ENCODE results near the gene ZNF593. TPM values are rescaled to one million over a fixed set of nuclear protein-coding genes. Genes with fewer than 3 reads are reported as not detected.

Gene ZNF593
- total RNA-seq, 1 donor from 2014 or later, result 3.3 TPM

GRCh38 chr1:26215246-26215645, 45.5 kb downstream of the ZNF593 start:
- Histone ChIP-seq H3K9me3 (ENCODE audit: low read depth) (no peaks in the 10 kb centered on the region), H3K27ac (no peak overlapping the region), H3K36me3 (no peaks in the 10 kb centered on the region), H3K27me3 (no peaks in the 10 kb centered on the region), H3K4me2 (no peak overlapping the region), H3F3A (ENCODE audit: low read depth) (no peaks in the 10 kb centered on the region), H3K79me2 (ENCODE audit: low read depth) (no peaks in the 10 kb centered on the region), H2AFZ (replicated peaks) (no peak overlapping the region), H3K4me1 (peaks cover 3% of the 10 kb centered on the region), H4K20me1 (ENCODE audit: low read depth) (no peaks in the 10 kb centered on the region), H3K9ac (no peak overlapping the region), H3K4me3 (no peak overlapping the region)
- Mint-ChIP-seq H3K9me3 (no peaks in the 10 kb centered on the region), H3K27ac (no peak overlapping the region), H3K27me3 (ENCODE audit: insufficient read depth, low read depth) (no peaks in the 10 kb centered on the region), H3K4me3 (no peak overlapping the region), H3K36me3 (no peaks in the 10 kb centered on the region), H3K4me1 (peaks cover 13% of the 10 kb centered on the region)
- TF ChIP-seq CTCF (IDR thresholded peaks at IDR 0.05), result no peak
- TF ChIP-seq EZH2 (IDR thresholded peaks at IDR 0.05), result no peak
- TF ChIP-seq EZH2phosphoT487 (IDR thresholded peaks at IDR 0.05), result no peak
- no peak for DNase-seq (ENCODE audit: low spot score)

- no peaks in the 10 kb centered on the region for H3K79me2 ChIP-seq (ENCODE audit: low read depth)
- no peak overlapping the region for H2AFZ ChIP-seq (replicated peaks)
- H3K4me3 ChIP-seq, result no peak overlapping the region
- H3K4me2 ChIP-seq, result no peak overlapping the region
- DNase-seq (ENCODE audit: low spot score), result no peak
- Mint-ChIP-seq H3K4me3 (no peak overlapping the region), H3K27me3 (ENCODE audit: insufficient read depth, low read depth) (peaks cover 4% of the 10 kb centered on the region), H3K27ac (no peak overlapping the region), H3K9me3 (no peaks in the 10 kb centered on the region), H3K4me1 (peaks cover 11% of the 10 kb centered on the region), H3K36me3 (no peaks in the 10 kb centered on the region)
- no peaks in the 10 kb centered on the region for H3K36me3 ChIP-seq
- no peaks in the 10 kb centered on the region for H3K9me3 ChIP-seq (ENCODE audit: low read depth)
- no peaks in the 10 kb centered on the region for H4K20me1 ChIP-seq (ENCODE audit: low read depth)
- TF ChIP-seq CTCF (IDR thresholded peaks at IDR 0.05), result no peak
- no peak for TF ChIP-seq EZH2 (IDR thresholded peaks at IDR 0.05)
- TF ChIP-seq EZH2phosphoT487 (IDR thresholded peaks at IDR 0.05), result no peak
- peaks cover 7% of the 10 kb centered on the region for H3K4me1 ChIP-seq
- peaks cover 15% of the 10 kb centered on the region for H3K27me3 ChIP-seq
- no peak overlapping the region for H3K27ac ChIP-seq
- H3F3A ChIP-seq (ENCODE audit: low read depth), result no peaks in the 10 kb centered on the region
- no peak overlapping the region for H3K9ac ChIP-seq
Measured at GRCh38 chr1:26218906-26219494, 49.3 kb downstream of the ZNF593 start.

Other genes with a start within 250 kb of the ZNF593 start
- gene PAFAH2, start 171.8 kb upstream of the ZNF593 start, total RNA-seq (ENCODE audit: low replicate concordance), result 16.6 and 18.2 TPM in 2 replicates
- gene EXTL1, start 148.1 kb upstream of the ZNF593 start, total RNA-seq (ENCODE audit: low replicate concordance), result 0.95 and 2.1 TPM in 2 replicates
- gene SLC30A2, start 123.8 kb upstream of the ZNF593 start, total RNA-seq (ENCODE audit: low replicate concordance), result not detected in 2 replicates
- not detected in 2 replicates for gene TRIM63, start 102.3 kb upstream of the ZNF593 start, total RNA-seq (ENCODE audit: low replicate concordance)
- gene PDIK1L, start 58.1 kb upstream of the ZNF593 start, total RNA-seq (ENCODE audit: low replicate concordance), result 11.0 and 12.0 TPM in 2 replicates
- 0.28 and 0.50 TPM in 2 replicates for gene FAM110D, start 10.8 kb upstream of the ZNF593 start, total RNA-seq (ENCODE audit: low replicate concordance)
- gene C1orf232, start 945 bp upstream of the ZNF593 start, total RNA-seq (ENCODE audit: low replicate concordance), result not detected in 2 replicates
- gene ZNF593OS, start 1.9 kb downstream of the ZNF593 start, total RNA-seq (ENCODE audit: low replicate concordance), result 0.67 and 2.1 TPM in 2 replicates
- gene CNKSR1, start 7.6 kb downstream of the ZNF593 start, total RNA-seq (ENCODE audit: low replicate concordance), result 7.8 and 13.0 TPM in 2 replicates
- 0.40 TPM in 1 of 2 replicates, not detected in the other for gene CATSPER4, start 20.7 kb downstream of the ZNF593 start, total RNA-seq (ENCODE audit: low replicate concordance)
- gene CEP85, start 64.3 kb downstream of the ZNF593 start, total RNA-seq (ENCODE audit: low replicate concordance), result 41.4 and 54.1 TPM in 2 replicates
- 15.6 and 41.9 TPM in 2 replicates for gene SH3BGRL3, start 110.2 kb downstream of the ZNF593 start, total RNA-seq (ENCODE audit: low replicate concordance)
- gene UBXN11, start 136.7 kb downstream of the ZNF593 start, total RNA-seq (ENCODE audit: low replicate concordance), result 5.9 and 10.2 TPM in 2 replicates
- 2.5 and 7.3 TPM in 2 replicates for gene CD52, start 148.1 kb downstream of the ZNF593 start, total RNA-seq (ENCODE audit: low replicate concordance)
- gene CRYBG2, start 184.2 kb downstream of the ZNF593 start, total RNA-seq (ENCODE audit: low replicate concordance), result 3.0 and 6.5 TPM in 2 replicates
- not detected in 2 replicates for gene ZNF683, start 202.8 kb downstream of the ZNF593 start, total RNA-seq (ENCODE audit: low replicate concordance)
- gene LIN28A, start 240.9 kb downstream of the ZNF593 start, total RNA-seq (ENCODE audit: low replicate concordance), result 1,311 and 1,384 TPM in 2 replicates